AG09319 (cell line): Measurements from ENCODE around the gene FARS2.

Experiments used
- DNase-seq: peaks from one replicate; pipeline ENCODE4 v3.0.0-alpha.2; 2010; ENCODE audit warnings: low read depth; ENCODE audit errors: extremely low read depth
- TF ChIP-seq, protein P1 (sequence below): IDR thresholded peaks from 2 replicates; pipeline ENCODE4 v1.5.1; 2011; ENCODE audit warnings: low read depth, mild to moderate bottlenecking, inconsistent platforms, low read length, moderate library complexity

The FARS2 gene

DNA sequence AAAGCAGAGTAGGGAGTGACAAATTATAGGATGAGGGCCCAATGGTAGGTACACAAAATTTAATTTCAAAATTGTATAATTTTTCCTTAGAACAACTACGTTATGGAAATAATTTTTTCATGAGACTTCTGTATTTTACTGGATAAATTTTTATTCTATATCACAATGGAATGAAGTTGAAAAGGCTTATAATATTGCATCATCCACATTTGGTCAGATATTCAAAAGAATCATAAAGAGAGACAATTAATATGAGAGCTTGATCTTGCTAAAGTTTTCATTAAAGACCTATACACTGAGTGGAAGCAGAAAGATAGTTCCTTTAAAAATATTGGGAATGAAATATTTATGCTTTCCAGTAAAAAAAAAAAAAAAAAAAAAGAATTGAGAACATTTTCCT is 242.8 kb downstream of the FARS2 start:
- TF ChIP-seq, protein P1, sequence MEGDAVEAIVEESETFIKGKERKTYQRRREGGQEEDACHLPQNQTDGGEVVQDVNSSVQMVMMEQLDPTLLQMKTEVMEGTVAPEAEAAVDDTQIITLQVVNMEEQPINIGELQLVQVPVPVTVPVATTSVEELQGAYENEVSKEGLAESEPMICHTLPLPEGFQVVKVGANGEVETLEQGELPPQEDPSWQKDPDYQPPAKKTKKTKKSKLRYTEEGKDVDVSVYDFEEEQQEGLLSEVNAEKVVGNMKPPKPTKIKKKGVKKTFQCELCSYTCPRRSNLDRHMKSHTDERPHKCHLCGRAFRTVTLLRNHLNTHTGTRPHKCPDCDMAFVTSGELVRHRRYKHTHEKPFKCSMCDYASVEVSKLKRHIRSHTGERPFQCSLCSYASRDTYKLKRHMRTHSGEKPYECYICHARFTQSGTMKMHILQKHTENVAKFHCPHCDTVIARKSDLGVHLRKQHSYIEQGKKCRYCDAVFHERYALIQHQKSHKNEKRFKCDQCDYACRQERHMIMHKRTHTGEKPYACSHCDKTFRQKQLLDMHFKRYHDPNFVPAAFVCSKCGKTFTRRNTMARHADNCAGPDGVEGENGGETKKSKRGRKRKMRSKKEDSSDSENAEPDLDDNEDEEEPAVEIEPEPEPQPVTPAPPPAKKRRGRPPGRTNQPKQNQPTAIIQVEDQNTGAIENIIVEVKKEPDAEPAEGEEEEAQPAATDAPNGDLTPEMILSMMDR: no peak
- DNase-seq: no peak

DNA sequence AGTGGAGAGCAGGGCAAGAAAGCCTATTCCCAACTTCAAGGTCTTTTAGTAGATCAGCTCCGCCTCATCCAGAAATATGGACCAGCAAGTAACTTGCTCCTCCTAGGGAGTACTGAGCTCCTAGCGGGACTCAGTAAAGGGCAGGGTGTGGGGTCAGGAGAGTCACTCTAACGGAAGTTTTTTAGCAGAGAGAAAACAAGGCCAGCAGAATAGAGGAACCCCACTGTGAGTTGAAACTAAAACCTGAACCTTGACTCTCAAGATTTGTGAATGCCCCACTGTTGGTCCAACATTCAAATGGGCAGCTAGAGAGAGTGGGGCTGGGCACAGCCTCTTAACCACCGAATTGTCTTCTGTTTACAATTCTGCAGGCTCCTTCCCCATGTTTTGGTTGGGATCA is 244.8 kb downstream of the FARS2 start:
- TF ChIP-seq, protein P1: no peak
- DNase-seq: no peak

DNA sequence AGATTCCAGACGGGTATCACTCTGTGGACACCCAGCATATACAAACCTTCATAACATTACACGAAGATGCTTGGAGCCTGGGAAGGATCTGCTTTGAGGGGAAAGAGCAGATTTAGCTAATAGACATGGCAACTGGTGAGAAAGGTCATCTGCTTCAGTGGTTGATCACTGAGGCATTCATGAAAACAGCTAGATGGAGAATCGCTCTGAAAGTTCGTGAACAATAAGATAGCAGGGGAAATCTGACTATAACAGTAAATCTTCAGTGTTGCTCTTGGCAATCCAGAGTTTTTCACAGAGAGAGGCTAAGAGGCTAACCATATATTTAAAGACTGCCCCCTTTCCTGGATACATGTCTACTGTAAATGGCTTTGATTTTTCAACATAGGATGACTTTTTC is 245.3 kb downstream of the FARS2 start:
- TF ChIP-seq, protein P1: no peak
- no peak for DNase-seq

DNA sequence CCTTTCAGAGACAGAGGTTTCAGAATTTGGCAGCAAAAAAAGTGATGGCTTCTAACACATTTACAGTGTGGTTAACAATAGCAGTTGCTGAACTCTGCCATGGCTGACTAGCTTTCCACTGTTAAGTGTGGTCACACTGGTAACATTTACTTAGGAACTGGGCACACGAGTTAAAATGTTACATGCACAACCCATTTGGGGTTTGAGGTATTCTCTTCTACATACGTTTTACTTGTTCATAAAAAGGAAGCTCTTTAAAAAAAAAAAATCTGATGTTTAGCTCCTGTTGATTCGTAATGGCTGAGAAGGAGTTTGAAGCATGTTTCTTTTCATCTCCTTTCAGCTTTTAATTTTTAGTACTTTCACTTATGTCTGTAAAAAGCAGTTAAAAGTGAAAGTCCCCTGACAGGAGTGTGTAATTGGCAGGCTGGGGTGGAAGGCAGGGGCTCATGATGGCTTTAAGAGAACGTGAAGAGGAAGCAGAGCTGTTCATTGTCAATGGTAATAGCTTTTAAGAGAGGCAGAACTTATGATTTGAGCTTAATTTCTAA is 245.9 kb downstream of the FARS2 start:
- DNase-seq: no peak

DNA sequence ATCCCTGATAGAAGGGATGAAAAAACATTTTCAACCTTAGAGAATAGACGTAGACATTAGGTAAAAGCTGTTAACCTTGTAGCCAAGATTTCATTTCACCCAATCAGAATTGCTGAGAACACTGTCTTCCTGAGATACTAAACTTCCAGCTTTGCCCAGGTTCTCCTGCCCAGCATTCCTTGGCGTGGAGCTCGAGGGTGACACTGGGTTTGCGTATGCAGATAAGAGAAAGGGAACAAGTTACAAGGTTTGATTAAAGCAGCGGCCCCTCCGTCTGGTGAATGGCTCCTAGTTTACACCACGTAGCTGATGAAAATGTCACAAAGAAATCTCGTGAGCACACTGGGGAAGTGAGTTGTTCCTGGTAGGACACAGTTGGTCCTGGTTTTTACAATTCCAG is 247.8 kb downstream of the FARS2 start:
- DNase-seq: no peak
- TF ChIP-seq, protein P1: no peak

More for the DNA sequence above, 245.9 kb downstream of the FARS2 start:
- TF ChIP-seq, protein P1: no peak

DNA sequence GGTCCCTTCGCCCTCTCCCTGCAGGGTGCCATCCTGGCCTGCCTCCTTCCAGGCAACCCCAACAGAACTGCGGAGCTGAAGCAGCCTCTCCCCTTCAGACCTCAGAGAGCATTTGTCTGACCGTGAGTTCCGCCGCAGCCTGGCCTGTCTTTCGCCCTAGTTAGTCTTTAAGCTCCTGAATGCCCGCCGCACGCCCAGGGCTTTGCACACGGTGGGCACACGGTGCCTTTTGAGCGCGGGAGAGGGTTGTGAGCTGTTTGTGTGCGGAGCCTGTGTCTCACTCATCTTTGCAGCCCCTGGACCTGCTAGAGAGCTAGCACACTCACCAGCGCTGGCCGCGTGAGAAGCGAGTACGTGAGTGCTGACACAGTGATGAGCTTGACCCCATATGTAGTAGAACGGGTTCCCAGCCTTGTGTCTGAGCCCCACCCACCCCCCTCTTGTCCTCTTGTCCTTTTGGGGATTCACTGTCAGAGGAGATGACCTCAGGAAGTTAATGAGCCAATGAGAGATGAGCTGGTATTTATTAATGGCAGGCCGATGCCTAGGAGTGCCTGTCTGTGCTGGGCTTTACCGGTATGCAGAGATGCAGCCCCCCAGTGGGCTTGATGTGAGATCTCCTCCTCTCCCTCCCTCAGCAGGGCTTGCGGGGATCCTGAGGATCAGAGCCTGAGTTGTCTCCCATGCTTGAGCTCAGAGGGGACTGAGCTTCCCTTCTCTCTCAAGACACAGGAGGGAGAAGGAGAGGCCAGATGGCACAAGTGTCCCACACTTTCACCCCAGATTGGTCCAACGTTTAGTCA is 249.2 kb downstream of the FARS2 start:
- no peak for DNase-seq
- TF ChIP-seq, protein P1: no peak

DNA sequence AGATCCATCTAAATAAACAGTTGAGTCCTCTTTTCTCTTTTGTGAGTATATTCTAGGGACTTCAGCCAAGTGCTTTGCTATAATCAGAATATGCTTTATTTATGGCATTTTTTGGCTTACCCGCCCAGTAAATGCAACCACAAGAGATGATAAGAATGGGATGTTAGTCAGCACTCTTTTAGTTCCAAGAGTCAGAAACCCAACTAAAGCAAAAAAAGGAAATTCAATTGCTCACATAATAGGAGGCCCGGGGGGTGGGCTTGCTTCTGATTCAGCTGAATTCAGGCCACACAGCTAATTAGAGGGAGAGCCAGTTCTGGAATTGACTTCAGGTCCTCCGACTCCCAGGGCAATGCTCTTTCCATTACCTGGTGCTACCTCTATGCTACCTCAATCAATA is 250.6 kb downstream of the FARS2 start:
- TF ChIP-seq, protein P1: no peak
- DNase-seq: peak; percentile 28
